ENCODE measurements around the gene ODAPH.

The ODAPH gene

GRCh38 chr4:75513526-75514130 is 42.2 kb upstream of the ODAPH start:
- Histone ChIP-seq H3K18ac (ENCODE audit: low read length) (peak overlapping the region; percentile 78), H2AK5ac (ENCODE audit: low read length) (no peak overlapping the region), H3K79me1 (ENCODE audit: low read length) (peaks cover 10% of the 10 kb centered on the region), H2BK120ac (ENCODE audit: insufficient read depth, low read length, poor library complexity) (peak overlapping the region; percentile 82), H3K9me3 (ENCODE audit: insufficient read depth, low read depth, low read length) (no peaks in the 10 kb centered on the region), H3K9ac (ENCODE audit: low read length) (peak overlapping the region; percentile 8), H3K36me3 (ENCODE audit: control insufficient read depth in 1 of 2, insufficient read depth in 2 of 2, low read length in 2 of 2) (peaks cover 4 to 5% of the 10 kb centered on the region in 2 experiments), H3K4me1 (ENCODE audit: control insufficient read depth in 1 of 2, insufficient read depth in 2 of 2, low read length in 2 of 2) (peaks cover 0 to 5% of the 10 kb centered on the region in 2 experiments), H4K12ac (ENCODE audit: low read depth, low read length) (peak overlapping the region; percentile 93), H2AFZ (ENCODE audit: insufficient read depth, low read length, poor library complexity) (peak overlapping the region; percentile 89), H3K4me3 (ENCODE audit: low read depth, low read length) (peak overlapping the region; percentile 97), H2BK12ac (ENCODE audit: low read length) (peak overlapping the region; percentile 37), H2BK5ac (ENCODE audit: low read depth, low read length, poor library complexity) (peak overlapping the region; percentile 76), H3K27ac (ENCODE audit: low read depth, low read length) (peak overlapping the region; percentile 70), H4K91ac (ENCODE audit: low read depth, low read length) (peak overlapping the region; percentile 86), H4K8ac (ENCODE audit: low read depth, low read length) (peak overlapping the region; percentile 88), H3K23ac (ENCODE audit: low read length) (no peak overlapping the region), H3K27me3 (ENCODE audit: insufficient read depth, low read length) (no peaks in the 10 kb centered on the region), H3K14ac (ENCODE audit: low read length) (peak overlapping the region; percentile 85), H3K4me2 (ENCODE audit: low read length) (peak overlapping the region; percentile 79), H3K79me2 (ENCODE audit: control insufficient read depth, insufficient read depth, low read length, poor library complexity) (peaks cover 9% of the 10 kb centered on the region), H3K4ac (ENCODE audit: low read depth, low read length) (peak overlapping the region; percentile 71)
- no peak for DNase-seq
- WGBS (ENCODE audit: extremely low coverage, insufficient coverage, insufficient read length): no CpG with 5 or more reads among the region's 12 CpGs

GRCh38 chr4:75514131-75514948 is 41.5 kb upstream of the ODAPH start, which contains the start of the genes RCHY1 and THAP6:
Gene RCHY1, minus strand, starts transcription at chr4:75514403. Its CDS starts 117 bp downstream, at chr4:75514286.
Gene THAP6, plus strand, starts transcription at chr4:75514473. Its CDS starts 980 bp downstream, at chr4:75515453.
- Histone ChIP-seq H2BK5ac (ENCODE audit: low read depth, low read length, poor library complexity) (peak within 1 kb of the TSS; percentile 76), H3K36me3 (ENCODE audit: control insufficient read depth in 1 of 2, insufficient read depth in 2 of 2, low read length in 2 of 2) (peaks cover 4 to 5% of the 10 kb centered on the region in 2 experiments), H4K8ac (ENCODE audit: low read depth, low read length) (peak within 1 kb of the TSS; percentile 94), H3K4ac (ENCODE audit: low read depth, low read length) (peak within 1 kb of the TSS; percentile 71), H3K23ac (ENCODE audit: low read length) (no peak within 1 kb of the TSS), H3K27me3 (ENCODE audit: insufficient read depth, low read length) (no peaks in the 10 kb centered on the region), H3K4me3 (ENCODE audit: low read depth, low read length) (peak within 1 kb of the TSS; percentile 97), H3K9me3 (ENCODE audit: insufficient read depth, low read depth, low read length) (no peaks in the 10 kb centered on the region), H4K91ac (ENCODE audit: low read depth, low read length) (peak within 1 kb of the TSS; percentile 88), H3K27ac (ENCODE audit: low read depth, low read length) (peak within 1 kb of the TSS; percentile 76), H2BK12ac (ENCODE audit: low read length) (peak within 1 kb of the TSS; percentile 37), H2AFZ (ENCODE audit: insufficient read depth, low read length, poor library complexity) (peak within 1 kb of the TSS; percentile 89), H4K12ac (ENCODE audit: low read depth, low read length) (peak within 1 kb of the TSS; percentile 93), H3K14ac (ENCODE audit: low read length) (peak within 1 kb of the TSS; percentile 85), H3K4me1 (ENCODE audit: control insufficient read depth in 1 of 2, insufficient read depth in 2 of 2, low read length in 2 of 2) (peaks cover 0 to 5% of the 10 kb centered on the region in 2 experiments), H3K79me1 (ENCODE audit: low read length) (peaks cover 10% of the 10 kb centered on the region), H3K9ac (ENCODE audit: low read length) (peak within 1 kb of the TSS; percentile 88), H2BK120ac (ENCODE audit: insufficient read depth, low read length, poor library complexity) (peak within 1 kb of the TSS; percentile 82), H3K4me2 (ENCODE audit: low read length) (peak within 1 kb of the TSS; percentile 89), H2AK5ac (ENCODE audit: low read length) (no peak within 1 kb of the TSS), H3K79me2 (ENCODE audit: control insufficient read depth, insufficient read depth, low read length, poor library complexity) (peaks cover 9% of the 10 kb centered on the region), H3K18ac (ENCODE audit: low read length) (peak within 1 kb of the TSS; percentile 94)
- WGBS (ENCODE audit: extremely low coverage, insufficient coverage, insufficient read length): no CpG with 5 or more reads among the region's 61 CpGs
- DNase-seq: peak; percentile 93 to 97

GRCh38 chr4:75514949-75515612 is 40.8 kb upstream of the ODAPH start:
- Histone ChIP-seq H3K23ac (ENCODE audit: low read length) (no peak overlapping the region), H3K14ac (ENCODE audit: low read length) (no peak overlapping the region), H2BK12ac (ENCODE audit: low read length) (no peak overlapping the region), H3K4ac (ENCODE audit: low read depth, low read length) (no peak overlapping the region), H2BK5ac (ENCODE audit: low read depth, low read length, poor library complexity) (no peak overlapping the region), H2AFZ (ENCODE audit: insufficient read depth, low read length, poor library complexity) (no peak overlapping the region), H4K8ac (ENCODE audit: low read depth, low read length) (no peak overlapping the region), H3K79me1 (ENCODE audit: low read length) (peaks cover 10% of the 10 kb centered on the region), H3K36me3 (ENCODE audit: control insufficient read depth in 1 of 2, insufficient read depth in 2 of 2, low read length in 2 of 2) (peaks cover 4 to 5% of the 10 kb centered on the region in 2 experiments), H2BK120ac (ENCODE audit: insufficient read depth, low read length, poor library complexity) (no peak overlapping the region), H3K27me3 (ENCODE audit: insufficient read depth, low read length) (no peaks in the 10 kb centered on the region), H3K9ac (ENCODE audit: low read length) (peak overlapping the region; percentile 88), H3K4me1 (ENCODE audit: control insufficient read depth in 1 of 2, insufficient read depth in 2 of 2, low read length in 2 of 2) (peaks cover 0 to 5% of the 10 kb centered on the region in 2 experiments), H3K79me2 (ENCODE audit: control insufficient read depth, insufficient read depth, low read length, poor library complexity) (peaks cover 9% of the 10 kb centered on the region), H4K12ac (ENCODE audit: low read depth, low read length) (peak overlapping the region; percentile 86), H3K18ac (ENCODE audit: low read length) (no peak overlapping the region), H2AK5ac (ENCODE audit: low read length) (no peak overlapping the region), H4K91ac (ENCODE audit: low read depth, low read length) (no peak overlapping the region), H3K9me3 (ENCODE audit: insufficient read depth, low read depth, low read length) (no peaks in the 10 kb centered on the region), H3K4me3 (ENCODE audit: low read depth, low read length) (peak overlapping the region; percentile 42), H3K27ac (ENCODE audit: low read depth, low read length) (peak overlapping the region; percentile 76), H3K4me2 (ENCODE audit: low read length) (peak overlapping the region; percentile 89)
- DNase-seq: no peak
- no CpG with 5 or more reads among the region's 9 CpGs for WGBS (ENCODE audit: extremely low coverage, insufficient coverage, insufficient read length)

GRCh38 chr4:75516144-75516543 is 39.7 kb upstream of the ODAPH start:
- no peak overlapping the region for H2BK5ac ChIP-seq (ENCODE audit: low read depth, low read length, poor library complexity)
- H2BK12ac ChIP-seq (ENCODE audit: low read length): no peak overlapping the region
- peaks cover 10% of the 10 kb centered on the region for H3K79me1 ChIP-seq (ENCODE audit: low read length)
- H2AK5ac ChIP-seq (ENCODE audit: low read length): no peak overlapping the region
- H3K9me3 ChIP-seq (ENCODE audit: insufficient read depth, low read depth, low read length): no peaks in the 10 kb centered on the region
- no peak overlapping the region for H4K12ac ChIP-seq (ENCODE audit: low read depth, low read length)
- no peak for DNase-seq
- no peak overlapping the region for H3K4ac ChIP-seq (ENCODE audit: low read depth, low read length)
- no peaks in the 10 kb centered on the region for H3K27me3 ChIP-seq (ENCODE audit: insufficient read depth, low read length)
- no peak overlapping the region for H3K23ac ChIP-seq (ENCODE audit: low read length)
- peaks cover 9% of the 10 kb centered on the region for H3K79me2 ChIP-seq (ENCODE audit: control insufficient read depth, insufficient read depth, low read length, poor library complexity)
- no peak overlapping the region for H3K4me2 ChIP-seq (ENCODE audit: low read length)
- WGBS (ENCODE audit: extremely low coverage, insufficient coverage, insufficient read length): no CpG with 5 or more reads among the region's 1 CpG
- peaks cover 0 to 5% of the 10 kb centered on the region in 2 experiments for H3K4me1 ChIP-seq (ENCODE audit: control insufficient read depth in 1 of 2, insufficient read depth in 2 of 2, low read length in 2 of 2)
- H2BK120ac ChIP-seq (ENCODE audit: insufficient read depth, low read length, poor library complexity): no peak overlapping the region
- H3K9ac ChIP-seq (ENCODE audit: low read length): no peak overlapping the region
- H2AFZ ChIP-seq (ENCODE audit: insufficient read depth, low read length, poor library complexity): no peak overlapping the region
- H4K91ac ChIP-seq (ENCODE audit: low read depth, low read length): no peak overlapping the region
- H3K14ac ChIP-seq (ENCODE audit: low read length): no peak overlapping the region
- no peak overlapping the region for H3K4me3 ChIP-seq (ENCODE audit: low read depth, low read length)
- no peak overlapping the region for H3K18ac ChIP-seq (ENCODE audit: low read length)
- H3K27ac ChIP-seq (ENCODE audit: low read depth, low read length): no peak overlapping the region
- no peak overlapping the region for H4K8ac ChIP-seq (ENCODE audit: low read depth, low read length)
- peaks cover 4 to 5% of the 10 kb centered on the region in 2 experiments for H3K36me3 ChIP-seq (ENCODE audit: control insufficient read depth in 1 of 2, insufficient read depth in 2 of 2, low read length in 2 of 2)
